H9 (cell line): ENCODE results near the gene CNOT4. TPM values are rescaled to one million over a fixed set of nuclear protein-coding genes. Genes with fewer than 3 reads are reported as not detected.

Experiments used
- DNase-seq: peaks from one replicate; pipeline ENCODE4 v3.0.0-alpha.2; 2017
- H2AFZ ChIP-seq: one replicate; pipeline ENCODE4 v1.6.1; 2013; ENCODE audit warnings: mild to moderate bottlenecking, low read length, control low read depth, moderate library complexity
- H2AK5ac ChIP-seq: 2 replicates; pipeline ENCODE4 v1.6.1; 2013; ENCODE audit warnings: low read length, control low read depth, mixed read lengths; ENCODE audit not compliant: insufficient read length
- H2BK120ac ChIP-seq: one replicate; pipeline ENCODE4 v1.6.1; 2013; ENCODE audit warnings: low read depth, mild to moderate bottlenecking, low read length, control low read depth, inconsistent platforms; ENCODE audit not compliant: poor library complexity, severe bottlenecking
- H2BK12ac ChIP-seq: 2 replicates; pipeline ENCODE4 v1.6.1; 2013; ENCODE audit warnings: low read length, control low read depth, mixed read lengths, low read depth; ENCODE audit not compliant: insufficient read length
- H2BK15ac ChIP-seq: 2 replicates; pipeline ENCODE4 v1.6.1; 2013; ENCODE audit warnings: low read depth, low read length, control low read depth
- H2BK20ac ChIP-seq: one replicate; pipeline ENCODE4 v1.6.1; 2013; ENCODE audit warnings: low read depth, mild to moderate bottlenecking, low read length, control low read depth, inconsistent platforms; ENCODE audit not compliant: poor library complexity, severe bottlenecking
- H2BK5ac ChIP-seq: 2 replicates; pipeline ENCODE4 v1.6.1; 2013; ENCODE audit warnings: low read length, control low read depth, mixed read lengths; ENCODE audit not compliant: insufficient read length
- H3K14ac ChIP-seq: 2 replicates; pipeline ENCODE4 v1.6.1; 2013; ENCODE audit warnings: low read length, control low read depth; ENCODE audit not compliant: insufficient read depth
- H3K18ac ChIP-seq: 2 replicates; pipeline ENCODE4 v1.6.1; 2013; ENCODE audit warnings: low read depth, mild to moderate bottlenecking, mixed read lengths, low read length, control low read depth; ENCODE audit not compliant: insufficient read length
- H3K23ac ChIP-seq: 2 replicates; pipeline ENCODE4 v1.6.1; 2013; ENCODE audit warnings: low read length, control low read depth, mixed read lengths, low read depth; ENCODE audit not compliant: insufficient read length
- H3K23me2 ChIP-seq: 2 replicates; pipeline ENCODE4 v1.6.1; 2013; ENCODE audit warnings: low read depth, mild to moderate bottlenecking, mixed read lengths, low read length, control low read depth; ENCODE audit not compliant: insufficient read length, poor library complexity, severe bottlenecking
- H3K27ac ChIP-seq: 2 replicates; pipeline ENCODE4 v1.5.1; 2013; ENCODE audit warnings: low read length, control low read depth, mixed read lengths, low read depth; ENCODE audit not compliant: insufficient read length
- H3K27me3 ChIP-seq: 2 replicates; pipeline ENCODE4 v1.6.1; 2013; ENCODE audit warnings: low read length, control low read depth, inconsistent platforms; ENCODE audit not compliant: insufficient read depth
- H3K4ac ChIP-seq: 2 replicates; pipeline ENCODE4 v1.6.1; 2013; ENCODE audit warnings: low read depth, mild to moderate bottlenecking, control low read depth, inconsistent platforms, low read length, moderate library complexity
- H3K4me1 ChIP-seq: 2 replicates; pipeline ENCODE4 v1.6.1; 2013; ENCODE audit warnings: low read length, control low read depth, inconsistent platforms; ENCODE audit not compliant: insufficient read depth
- H3K4me2 ChIP-seq: 2 replicates; pipeline ENCODE4 v1.6.1; 2013; ENCODE audit warnings: low read length, control low read depth, mixed read lengths; ENCODE audit not compliant: insufficient read length, insufficient read depth
- H3K56ac ChIP-seq: 2 replicates; pipeline ENCODE4 v1.6.1; 2013; ENCODE audit warnings: low read depth, mild to moderate bottlenecking, mixed read lengths, low read length, control low read depth; ENCODE audit not compliant: insufficient read length
- H3K79me1 ChIP-seq: 2 replicates; pipeline ENCODE4 v1.6.1; 2013; ENCODE audit warnings: low read depth, mild to moderate bottlenecking, moderate library complexity, low read length, control low read depth, inconsistent platforms; ENCODE audit not compliant: insufficient read depth, poor library complexity, severe bottlenecking
- H3K79me2 ChIP-seq: 2 replicates; pipeline ENCODE4 v1.6.1; 2013; ENCODE audit warnings: low read length, control low read depth, inconsistent platforms; ENCODE audit not compliant: insufficient read depth
- H3K9ac ChIP-seq: 2 replicates; pipeline ENCODE4 v1.6.1; 2013; ENCODE audit warnings: low read length, control low read depth, mixed read lengths; ENCODE audit not compliant: insufficient read length; ENCODE audit errors: extremely low read depth
- H3K9me3 ChIP-seq: one replicate; pipeline ENCODE4 v1.6.1; 2013; ENCODE audit warnings: low read depth, low read length, inconsistent platforms; ENCODE audit not compliant: control insufficient read depth
- H3T11ph ChIP-seq: one replicate; pipeline ENCODE4 v1.6.1; 2013; ENCODE audit warnings: mild to moderate bottlenecking, low read length, control low read depth, inconsistent platforms
- H4K20me1 ChIP-seq: one replicate; pipeline ENCODE4 v1.6.1; 2013; ENCODE audit not compliant: control insufficient read depth, insufficient read length, insufficient read depth
- H4K5ac ChIP-seq: 2 replicates; pipeline ENCODE4 v1.6.1; 2013; ENCODE audit warnings: low read depth, mild to moderate bottlenecking, mixed read lengths, low read length, control low read depth; ENCODE audit not compliant: insufficient read length
- H4K8ac ChIP-seq: replicated peaks from 2 replicates; pipeline ENCODE4 v1.6.1; 2013; ENCODE audit warnings: low read length, control low read depth, mixed read lengths, low read depth; ENCODE audit not compliant: insufficient read length
- H4K91ac ChIP-seq: 2 replicates; pipeline ENCODE4 v1.6.1; 2013; ENCODE audit warnings: low read depth, mild to moderate bottlenecking, moderate library complexity, mixed read lengths, low read length, control low read depth; ENCODE audit not compliant: insufficient read length
- H3K27ac Mint-ChIP-seq, 3 experiments: 2 replicates in 2 of 3; 3 replicates in 1 of 3; pipeline ENCODE4 v1.8.0; 2020 to 2021; ENCODE audit warnings: mixed read lengths in 3 of 3, mild to moderate bottlenecking in 1 of 3, moderate library complexity in 1 of 3
- H3K27me3 Mint-ChIP-seq: 2 replicates; pipeline ENCODE4 v1.8.0; 2021; ENCODE audit warnings: low read depth, mild to moderate bottlenecking, moderate library complexity, mixed read lengths
- H3K36me3 Mint-ChIP-seq, 3 experiments: 2 replicates in 2 of 3; 3 replicates in 1 of 3; pipeline ENCODE4 v1.8.0; 2020 to 2021; ENCODE audit warnings: low read depth in 3 of 3, mixed read lengths in 3 of 3; ENCODE audit not compliant: insufficient read depth in 1 of 3
- H3K4me1 Mint-ChIP-seq, 2 experiments: 2 replicates each; pipeline ENCODE4 v1.8.0; 2020; ENCODE audit warnings: mixed read lengths in 2 of 2
- H3K4me3 Mint-ChIP-seq, 2 experiments: 2 replicates in 1 of 2; 3 replicates in 1 of 2; pipeline ENCODE4 v1.8.0; 2020 to 2021; ENCODE audit warnings: mild to moderate bottlenecking in 2 of 2, mixed read lengths in 2 of 2, moderate library complexity in 1 of 2
- H3K9me3 Mint-ChIP-seq, 2 experiments: 2 replicates in 1 of 2; 3 replicates in 1 of 2; pipeline ENCODE4 v1.8.0; 2020; ENCODE audit warnings: mild to moderate bottlenecking in 2 of 2, mixed read lengths in 2 of 2, moderate library complexity in 1 of 2
- WGBS: extraction: QIAGEN DNeasy Blood & Tissue Kit; methylation state at CpG from one replicate; pipeline ENCODE4 v1.1.7; 2013; ENCODE audit warnings: missing lambda C conversion rate, low lambda C conversion rate, mixed read lengths; ENCODE audit not compliant: insufficient read length; ENCODE audit errors: extremely low coverage; 5-methylcytosine and 5-hydroxymethylcytosine counted together
- total RNA-seq: library from RNA; stranded (reverse); gene quantifications from 2 replicates; pipeline ENCODE4 v1.2.1, GENCODE V29; 2021
- TF ChIP-seq, protein P1 (sequence below): fragments of 200-600 bp; sonication (generic); conservative IDR thresholded peaks from 3 replicates; pipeline ENCODE4 v1.8.0; 2021; ENCODE audit warnings: antibody characterized with exemption, mild to moderate bottlenecking

CNOT4 gene
- total RNA-seq, 1 experiment from 2014 or later: 27.4 TPM

DNA sequence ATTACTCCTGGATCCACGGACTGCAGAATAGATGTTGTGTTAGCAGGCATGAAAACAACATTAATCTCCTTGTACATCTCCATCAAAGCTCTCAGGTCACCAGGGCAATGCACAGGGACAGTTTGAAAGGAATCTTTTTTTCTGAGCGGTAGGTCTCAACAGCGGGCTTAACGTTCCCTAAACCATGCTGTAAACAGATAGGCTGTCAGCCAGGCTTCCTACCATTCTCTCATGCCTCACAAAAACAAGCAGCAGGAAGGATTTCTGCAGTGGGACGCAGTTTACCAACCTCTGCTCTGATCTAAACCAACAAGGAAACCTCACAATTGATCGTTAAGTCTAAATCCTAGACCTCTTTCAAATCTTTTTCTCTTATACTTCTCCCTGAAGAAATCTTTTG lies 50.8 kb downstream of the CNOT4 start:
- H3K4me1 Mint-ChIP-seq: peaks cover 10 to 12% of the 10 kb centered on the region in 2 experiments
- H3K9me3 ChIP-seq: no peaks in the 10 kb centered on the region
- 0 out of 5 replicates have a peak, but pooled peaks cover 0 to 2% of the 10 kb centered on the region in 2 experiments for H3K9me3 Mint-ChIP-seq
- H2AFZ ChIP-seq: no peak overlapping the region
- no peak overlapping the region for H2AK5ac ChIP-seq
- H3K56ac ChIP-seq: no peak overlapping the region
- no peaks in the 10 kb centered on the region for H3K27me3 ChIP-seq
- no peaks in the 10 kb centered on the region for H4K20me1 ChIP-seq
- H3K14ac ChIP-seq: no peak overlapping the region
- H4K5ac ChIP-seq: no peak overlapping the region
- TF ChIP-seq, protein P1, sequence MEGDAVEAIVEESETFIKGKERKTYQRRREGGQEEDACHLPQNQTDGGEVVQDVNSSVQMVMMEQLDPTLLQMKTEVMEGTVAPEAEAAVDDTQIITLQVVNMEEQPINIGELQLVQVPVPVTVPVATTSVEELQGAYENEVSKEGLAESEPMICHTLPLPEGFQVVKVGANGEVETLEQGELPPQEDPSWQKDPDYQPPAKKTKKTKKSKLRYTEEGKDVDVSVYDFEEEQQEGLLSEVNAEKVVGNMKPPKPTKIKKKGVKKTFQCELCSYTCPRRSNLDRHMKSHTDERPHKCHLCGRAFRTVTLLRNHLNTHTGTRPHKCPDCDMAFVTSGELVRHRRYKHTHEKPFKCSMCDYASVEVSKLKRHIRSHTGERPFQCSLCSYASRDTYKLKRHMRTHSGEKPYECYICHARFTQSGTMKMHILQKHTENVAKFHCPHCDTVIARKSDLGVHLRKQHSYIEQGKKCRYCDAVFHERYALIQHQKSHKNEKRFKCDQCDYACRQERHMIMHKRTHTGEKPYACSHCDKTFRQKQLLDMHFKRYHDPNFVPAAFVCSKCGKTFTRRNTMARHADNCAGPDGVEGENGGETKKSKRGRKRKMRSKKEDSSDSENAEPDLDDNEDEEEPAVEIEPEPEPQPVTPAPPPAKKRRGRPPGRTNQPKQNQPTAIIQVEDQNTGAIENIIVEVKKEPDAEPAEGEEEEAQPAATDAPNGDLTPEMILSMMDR: no peak
- no peak overlapping the region for H4K8ac ChIP-seq
- no peak overlapping the region for H3K4ac ChIP-seq
- no peak overlapping the region for H3T11ph ChIP-seq
- no peaks in the 10 kb centered on the region; the same call in none of the 2 replicates for H3K79me2 ChIP-seq
- no peak overlapping the region for H2BK12ac ChIP-seq
- H3K23me2 ChIP-seq: no peaks in the 10 kb centered on the region
- H2BK5ac ChIP-seq: no peak overlapping the region
- WGBS: no CpG with 5 or more reads among the region's 6 CpGs
- H3K4me3 Mint-ChIP-seq: no peak overlapping the region
- H3K23ac ChIP-seq: no peak overlapping the region
- peaks cover 0 to 4% (median 0%) of the 10 kb centered on the region in 3 experiments; a peak in 1 of 7 replicates for H3K36me3 Mint-ChIP-seq
- no peak overlapping the region for H3K4me2 ChIP-seq
- H3K4me1 ChIP-seq: no peaks in the 10 kb centered on the region
- no peak overlapping the region for H2BK15ac ChIP-seq
- no peak overlapping the region for H2BK120ac ChIP-seq
- DNase-seq: no peak
- no peak overlapping the region for H4K91ac ChIP-seq
- no peaks in the 10 kb centered on the region for H3K27me3 Mint-ChIP-seq
- H3K79me1 ChIP-seq: no peaks in the 10 kb centered on the region
- H3K27ac ChIP-seq: no peak overlapping the region
- peak overlapping the region in 1 of 3 experiments; percentile 16; a peak in 2 of 7 replicates for H3K27ac Mint-ChIP-seq
- no peak overlapping the region for H3K18ac ChIP-seq
- H3K9ac ChIP-seq: no peak overlapping the region
- no peak overlapping the region for H2BK20ac ChIP-seq
